BJ (cell line): ENCODE results near the gene GPR137. TPM values are rescaled to one million over a fixed set of nuclear protein-coding genes. Genes with fewer than 3 reads are reported as not detected.

Experiments used
- CTCF ChIA-PET: fragments of 350-600 bp; formaldehyde crosslinking; extraction: SDS; loops from one replicate; lab custom pipeline; 2021; ENCODE audit warnings: antibody characterized with exemption, inconsistent platforms; lab: Yijun Ruan, JAX
- POLR2A ChIA-PET: fragments of 300-600 bp; sonication (Branson Sonifier 250); formaldehyde crosslinking; extraction: SDS; loops from one replicate; lab custom pipeline; 2021; ENCODE audit warnings: antibody characterized with exemption; lab: Charles Lee
- DNase-seq: peaks from one replicate; pipeline ENCODE4 v3.0.0-alpha.2; 2011; ENCODE audit warnings: low read depth
- H3K27me3 ChIP-seq: 2 replicates; pipeline ENCODE4 v1.6.0; 2011; ENCODE audit warnings: low read length; ENCODE audit not compliant: control insufficient read depth, insufficient read depth
- H3K36me3 ChIP-seq: 2 replicates; pipeline ENCODE4 v1.5.1; 2011; ENCODE audit warnings: low read length; ENCODE audit not compliant: control insufficient read depth, insufficient read depth
- H3K4me3 ChIP-seq: 2 replicates; pipeline ENCODE4 v1.5.1; 2011; ENCODE audit warnings: low read depth, mild to moderate bottlenecking, control low read depth, low read length
- polyA plus RNA-seq: library from polyadenylated mRNA; depleted of rRNA; stranded (reverse); fragments of >200 nt; gene quantifications from 2 replicates; pipeline ENCODE4 v1.2.3, GENCODE V29; 2011
- TF ChIP-seq, protein P1 (sequence below): IDR thresholded peaks from 2 replicates; pipeline ENCODE4 v1.5.1; 2011; ENCODE audit warnings: low read depth, mild to moderate bottlenecking, control low read depth, inconsistent platforms, low read length, moderate library complexity; ENCODE audit not compliant: insufficient read depth

GPR137 gene
- polyA plus RNA-seq, 1 experiment: 33.7 TPM

DNA sequence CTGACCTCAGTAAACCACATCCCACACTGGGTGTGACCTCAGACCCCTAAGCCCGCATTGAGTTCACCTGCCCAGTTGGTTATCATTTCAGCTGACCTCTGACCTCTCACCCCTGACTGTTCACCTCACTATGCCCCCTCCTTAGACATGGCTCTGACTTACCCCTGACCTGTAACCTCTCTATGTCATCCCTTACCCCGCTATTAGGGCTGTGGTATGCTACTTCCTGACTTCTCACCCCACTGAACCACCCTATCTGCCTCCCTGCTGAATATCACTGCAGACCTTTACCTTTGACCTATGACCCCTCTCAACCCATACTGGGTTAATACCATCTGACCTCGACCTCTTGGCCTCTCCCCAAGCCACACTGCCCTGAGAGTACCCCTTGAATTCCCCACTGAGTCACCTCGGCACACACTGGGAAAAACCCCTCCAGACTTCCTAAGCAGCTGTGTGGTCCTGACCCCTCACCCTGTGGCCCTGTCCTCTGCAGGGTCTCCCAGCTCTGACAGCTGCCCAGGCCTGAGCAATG is 26.0 kb upstream of the GPR137 start:
- DNase-seq: no peak
- ChIA-PET POLR2A (no interaction called here), CTCF (interaction anchor here (0.8 kb wide), 1 partner anchor 45 kb away, joined by 3 read pairs; no protein-coding TSS in a partner anchor)
- H3K27me3 ChIP-seq: no peaks in the 10 kb centered on the region
- peaks cover 51% of the 10 kb centered on the region for H3K36me3 ChIP-seq
- TF ChIP-seq, protein P1, sequence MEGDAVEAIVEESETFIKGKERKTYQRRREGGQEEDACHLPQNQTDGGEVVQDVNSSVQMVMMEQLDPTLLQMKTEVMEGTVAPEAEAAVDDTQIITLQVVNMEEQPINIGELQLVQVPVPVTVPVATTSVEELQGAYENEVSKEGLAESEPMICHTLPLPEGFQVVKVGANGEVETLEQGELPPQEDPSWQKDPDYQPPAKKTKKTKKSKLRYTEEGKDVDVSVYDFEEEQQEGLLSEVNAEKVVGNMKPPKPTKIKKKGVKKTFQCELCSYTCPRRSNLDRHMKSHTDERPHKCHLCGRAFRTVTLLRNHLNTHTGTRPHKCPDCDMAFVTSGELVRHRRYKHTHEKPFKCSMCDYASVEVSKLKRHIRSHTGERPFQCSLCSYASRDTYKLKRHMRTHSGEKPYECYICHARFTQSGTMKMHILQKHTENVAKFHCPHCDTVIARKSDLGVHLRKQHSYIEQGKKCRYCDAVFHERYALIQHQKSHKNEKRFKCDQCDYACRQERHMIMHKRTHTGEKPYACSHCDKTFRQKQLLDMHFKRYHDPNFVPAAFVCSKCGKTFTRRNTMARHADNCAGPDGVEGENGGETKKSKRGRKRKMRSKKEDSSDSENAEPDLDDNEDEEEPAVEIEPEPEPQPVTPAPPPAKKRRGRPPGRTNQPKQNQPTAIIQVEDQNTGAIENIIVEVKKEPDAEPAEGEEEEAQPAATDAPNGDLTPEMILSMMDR: no peak
- H3K4me3 ChIP-seq: no peak overlapping the region

DNA sequence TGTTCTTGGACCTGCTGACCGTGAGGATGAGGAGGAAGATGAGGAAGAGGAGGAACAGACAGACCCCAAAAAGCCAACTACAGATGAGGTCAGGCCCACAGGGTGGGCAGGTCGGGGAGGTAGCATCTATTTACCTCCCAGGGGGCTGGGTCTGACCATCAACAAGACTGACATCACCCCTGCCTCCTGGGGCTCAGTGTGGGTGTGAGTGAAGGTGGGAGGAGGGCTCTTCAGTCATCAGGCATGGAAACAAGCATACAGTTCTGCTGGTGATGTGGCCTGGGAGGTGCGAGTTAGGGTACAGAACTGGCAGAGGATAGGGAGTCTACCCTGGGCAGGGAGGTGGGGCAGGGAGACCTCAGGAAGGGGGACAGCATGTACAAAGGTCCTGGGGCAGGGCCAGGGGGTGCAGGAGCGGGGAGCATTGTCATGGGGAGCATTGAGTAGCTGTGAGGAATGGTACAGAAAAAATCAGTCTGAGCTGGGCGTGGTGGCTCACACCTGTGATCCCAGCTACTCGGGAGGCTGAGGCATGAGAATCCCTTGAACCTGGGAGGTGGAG is 25.4 kb upstream of the GPR137 start:
- CTCF ChIA-PET: interaction anchor here (0.8 to 6.5 kb wide), 4 partner anchors 9 to 45 kb away, joined by 3 to 56 read pairs (median 3); partner anchors contain the start of genes ESRRA and PLCB3
- Histone ChIP-seq H3K27me3 (no peaks in the 10 kb centered on the region), H3K36me3 (peaks cover 52% of the 10 kb centered on the region), H3K4me3 (no peak overlapping the region)
- TF ChIP-seq, protein P1: no peak
- POLR2A ChIA-PET: no interaction called here
- no peak for DNase-seq

DNA sequence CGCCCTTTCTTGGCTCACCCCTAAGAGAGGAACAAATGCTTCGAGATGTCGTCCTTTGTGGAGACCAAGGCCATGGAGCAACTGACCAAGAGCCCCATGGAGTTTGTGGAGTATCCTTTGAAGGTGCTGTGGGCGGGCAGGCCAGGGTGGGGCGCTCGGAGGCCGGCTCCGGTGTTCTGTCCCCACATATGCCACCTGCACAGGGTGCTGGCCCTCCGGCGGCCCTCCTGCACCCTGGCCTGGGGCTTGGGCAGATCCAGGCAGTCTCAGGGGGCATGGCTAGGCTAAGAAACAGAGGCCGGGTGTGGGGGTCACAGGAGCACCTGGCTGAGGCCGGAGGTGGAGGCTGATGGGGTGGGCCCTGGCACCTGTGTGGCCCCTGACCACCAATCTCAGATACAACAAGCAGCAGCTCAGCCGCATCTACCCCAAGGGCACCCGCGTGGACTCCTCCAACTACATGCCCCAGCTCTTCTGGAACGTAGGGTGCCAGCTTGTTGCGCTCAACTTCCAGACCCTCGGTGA is 24.0 kb upstream of the GPR137 start:
- TF ChIP-seq, protein P1: no peak
- ChIA-PET POLR2A (no interaction called here), CTCF (interaction anchor here (1.1 to 6.5 kb wide), 2 partner anchors 9 to 10 kb away, joined by 3 to 56 read pairs; partner anchors contain the start of gene PLCB3)
- DNase-seq: no peak
- H3K27me3 ChIP-seq: no peaks in the 10 kb centered on the region
- peaks cover 53% of the 10 kb centered on the region for H3K36me3 ChIP-seq
- H3K4me3 ChIP-seq: no peak overlapping the region

DNA sequence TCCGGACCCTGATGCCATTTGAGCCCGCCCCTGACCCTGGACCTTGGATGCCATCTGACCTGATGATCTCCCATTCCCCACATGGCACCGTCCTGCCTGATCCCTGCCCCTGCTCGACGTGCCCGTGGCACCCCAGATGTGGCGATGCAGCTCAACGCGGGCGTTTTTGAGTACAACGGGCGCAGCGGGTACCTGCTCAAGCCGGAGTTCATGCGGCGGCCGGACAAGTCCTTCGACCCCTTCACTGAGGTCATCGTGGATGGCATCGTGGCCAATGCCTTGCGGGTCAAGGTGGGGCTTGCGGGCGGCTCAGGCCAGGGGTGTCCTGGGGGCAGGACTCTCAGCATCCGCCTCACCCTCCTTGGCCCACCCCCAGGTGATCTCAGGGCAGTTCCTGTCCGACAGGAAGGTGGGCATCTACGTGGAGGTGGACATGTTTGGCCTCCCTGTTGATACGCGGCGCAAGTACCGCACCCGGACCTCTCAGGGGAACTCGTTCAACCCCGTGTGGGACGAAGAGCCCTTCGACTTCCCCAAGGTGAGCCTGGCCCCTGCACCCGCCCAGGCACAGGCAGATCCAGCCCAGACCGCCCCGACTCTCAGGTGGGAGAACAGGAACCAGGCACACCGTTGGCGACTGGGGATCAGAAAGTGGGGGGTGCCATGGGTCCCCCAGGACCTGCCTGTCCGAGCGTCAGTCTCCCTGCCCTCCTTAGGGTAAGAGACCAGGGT is 23.2 kb upstream of the GPR137 start:
- no peak overlapping the region for H3K4me3 ChIP-seq
- POLR2A ChIA-PET: interaction anchor here (0.5 kb wide), 1 partner anchor 493 kb away, joined by 4 read pairs; no protein-coding TSS in a partner anchor
- CTCF ChIA-PET: interaction anchor here (1.0 to 6.5 kb wide), 5 partner anchors 8 to 16 kb away, joined by 3 to 56 read pairs (median 4); partner anchors contain the start of genes PLCB3 and PPP1R14B
- no peaks in the 10 kb centered on the region for H3K27me3 ChIP-seq
- no peak for DNase-seq
- peaks cover 53% of the 10 kb centered on the region for H3K36me3 ChIP-seq
- TF ChIP-seq, protein P1: no peak
